Nephron (organoid): ENCODE measurements around the gene DNAJC11.
A peak's percentile ranks its signal among the peaks of the same experiment; 100 is the strongest.

Experiments
- H3K27ac Mint-ChIP-seq, 3 experiments: 2 replicates each; pipeline ENCODE4 v1.8.0; 2020; ENCODE audit warnings: mixed read lengths in 3 of 3, mild to moderate bottlenecking in 2 of 3, moderate library complexity in 1 of 3
- H3K27me3 Mint-ChIP-seq: 2 replicates; pipeline ENCODE4 v1.8.0; 2021; ENCODE audit warnings: low read depth, mild to moderate bottlenecking, moderate library complexity, mixed read lengths
- H3K36me3 Mint-ChIP-seq: 2 replicates; pipeline ENCODE4 v1.8.0; 2020; ENCODE audit warnings: low read depth, mixed read lengths
- H3K4me1 Mint-ChIP-seq: 2 replicates; pipeline ENCODE4 v1.8.0; 2020; ENCODE audit warnings: mixed read lengths
- H3K4me3 Mint-ChIP-seq, 3 experiments: 2 replicates each; pipeline ENCODE4 v1.8.0; 2020; ENCODE audit warnings: mild to moderate bottlenecking in 3 of 3, mixed read lengths in 3 of 3, moderate library complexity in 2 of 3
- H3K9me3 Mint-ChIP-seq: 2 replicates; pipeline ENCODE4 v1.8.0; 2020; ENCODE audit warnings: mixed read lengths
- CTCF ChIP-seq, 3 experiments: fragments of 200-600 bp; sonication (generic); IDR thresholded peaks; one replicate each; pipeline ENCODE4 v1.5.0; 2021; ENCODE audit warnings: antibody characterized with exemption in 3 of 3; ENCODE audit not compliant: unreplicated experiment in 3 of 3

The DNAJC11 gene

GRCh38 chr1:6614019-6614928 lies 87.3 kb downstream of the DNAJC11 start:
- no peaks in the 10 kb centered on the region for H3K9me3 Mint-ChIP-seq
- TF ChIP-seq CTCF (IDR thresholded peaks at IDR 0.05; ENCODE audit: unreplicated experiment in 3 of 3) = no peak
- H3K27me3 Mint-ChIP-seq = no peaks in the 10 kb centered on the region
- H3K36me3 Mint-ChIP-seq = peaks cover 12% of the 10 kb centered on the region
- no peak overlapping the region for H3K27ac Mint-ChIP-seq
- peaks cover 31% of the 10 kb centered on the region for H3K4me1 Mint-ChIP-seq
- H3K4me3 Mint-ChIP-seq = peak overlapping the region; percentile 86 to 93 (median 92)

- Mint-ChIP-seq H3K4me3 (peak within 1 kb of the TSS; percentile 91 to 98 (median 93)), H3K27me3 (no peaks in the 10 kb centered on the region), H3K27ac (peak within 1 kb of the TSS; percentile 86 to 96 (median 95)), H3K4me1 (peaks cover 32% of the 10 kb centered on the region), H3K36me3 (peaks cover 5% of the 10 kb centered on the region), H3K9me3 (no peaks in the 10 kb centered on the region)
- TF ChIP-seq CTCF (IDR thresholded peaks at IDR 0.05; ENCODE audit: unreplicated experiment in 3 of 3) = no peak
Observed at GRCh38 chr1:6613361-6614018, 88.1 kb downstream of the DNAJC11 start, which contains the start of gene PHF13. Gene PHF13 (plus strand): TSS chr1:6613731. CDS start chr1:6614067, 336 bp downstream.

- TF ChIP-seq CTCF (IDR thresholded peaks at IDR 0.05; ENCODE audit: unreplicated experiment in 3 of 3) = no peak
- Mint-ChIP-seq H3K4me3 (peak overlapping the region; percentile 91 to 98 (median 93)), H3K36me3 (peaks cover 4% of the 10 kb centered on the region), H3K27me3 (no peaks in the 10 kb centered on the region), H3K9me3 (no peaks in the 10 kb centered on the region), H3K27ac (peak overlapping the region; percentile 86 to 96 (median 95)), H3K4me1 (peaks cover 33% of the 10 kb centered on the region)
Observed at GRCh38 chr1:6612641-6613360, 88.8 kb downstream of the DNAJC11 start.

GRCh38 chr1:6603915-6604558 lies 97.6 kb downstream of the DNAJC11 start:
- no peaks in the 10 kb centered on the region for H3K27me3 Mint-ChIP-seq
- no peaks in the 10 kb centered on the region for H3K9me3 Mint-ChIP-seq
- no peaks in the 10 kb centered on the region for H3K36me3 Mint-ChIP-seq
- H3K4me1 Mint-ChIP-seq = peaks cover 42% of the 10 kb centered on the region
- H3K4me3 Mint-ChIP-seq = peak overlapping the region; percentile 80 to 87 (median 84)
- peak overlapping the region; percentile 99 to 100 (median 100) for H3K27ac Mint-ChIP-seq
- peak in 1 of 3 experiments; percentile 13 for TF ChIP-seq CTCF (IDR thresholded peaks at IDR 0.05; ENCODE audit: unreplicated experiment in 3 of 3)

GRCh38 chr1:6603238-6603914 lies 98.2 kb downstream of the DNAJC11 start:
- Mint-ChIP-seq H3K36me3 (no peaks in the 10 kb centered on the region), H3K27ac (peak overlapping the region; percentile 99 to 100 (median 100)), H3K27me3 (no peaks in the 10 kb centered on the region), H3K4me3 (peak overlapping the region; percentile 80 to 87 (median 84)), H3K4me1 (peaks cover 43% of the 10 kb centered on the region), H3K9me3 (no peaks in the 10 kb centered on the region)
- TF ChIP-seq CTCF (IDR thresholded peaks at IDR 0.05; ENCODE audit: unreplicated experiment in 3 of 3) = no peak
